ENCODE data around the gene LDAF1. TPM values are rescaled to one million over a fixed set of nuclear protein-coding genes. Genes with fewer than 3 reads are reported as not detected.

LDAF1 gene
- total RNA-seq, 1 experiment from 2014 or later = 5.9 TPM

- CTCF ChIA-PET = no interaction called here
- POLR2A ChIA-PET (ENCODE audit: low non-redundant PET) = interaction anchor here (0.6 kb wide), 1 partner anchor 356 kb away, joined by 4 read pairs; no protein-coding TSS in a partner anchor
- TF ChIP-seq EZH2 (IDR thresholded peaks at IDR 0.05; ENCODE audit: borderline replicate concordance, low read depth, low read length, poor library complexity, severe bottlenecking) = no peak
- no peaks in the 10 kb centered on the region for H3K9me3 ChIP-seq (ENCODE audit: low read depth, low read length, poor library complexity, severe bottlenecking)
- no TSS peak for BruUV-seq (replicated peaks)
- intact Hi-C loops (cut with micrococcal nuclease; ENCODE audit: unreplicated experiment) = no loop called here
- H3K4me3 ChIP-seq (ENCODE audit: low read depth, low read length, poor library complexity, severe bottlenecking) = no peak overlapping the region
- peak; percentile 40 for DNase-seq (ENCODE audit: low spot score)
- H3K27ac ChIP-seq (ENCODE audit: low read depth, low read length, poor library complexity, severe bottlenecking) = no peak overlapping the region
- no peaks in the 10 kb centered on the region for H3K27me3 ChIP-seq (replicated peaks; ENCODE audit: insufficient read depth, low read depth, low read length, poor library complexity)
- no peaks in the 10 kb centered on the region for H3K36me3 ChIP-seq (ENCODE audit: insufficient read depth, low read length, poor library complexity, severe bottlenecking)
- H3K4me1 ChIP-seq (ENCODE audit: insufficient read depth, low read length, poor library complexity, severe bottlenecking) = peaks cover 18% of the 10 kb centered on the region
Measured at GRCh38 chr16:21162661-21163151, 4.2 kb downstream of the LDAF1 start.

DNA sequence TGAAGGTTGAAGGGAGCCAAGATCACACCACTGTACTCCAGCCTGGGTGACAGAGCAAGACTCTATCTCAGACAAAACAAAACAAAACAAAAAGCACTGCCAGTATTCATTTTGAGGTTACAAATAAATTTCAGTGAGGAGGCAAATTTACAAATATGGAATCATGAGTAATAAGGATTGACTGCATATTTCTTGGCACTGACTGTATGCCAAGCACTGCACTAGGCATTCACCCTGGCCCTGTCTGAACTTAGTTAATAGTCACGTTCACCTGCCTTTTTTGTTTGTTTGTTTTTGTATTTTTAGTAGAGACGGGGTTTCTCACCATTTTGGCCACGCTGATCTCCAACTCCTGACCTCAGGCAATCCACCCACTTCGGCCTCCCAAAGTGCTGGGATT is 5.1 kb downstream of the LDAF1 start:
- BruUV-seq (replicated peaks) = no TSS peak
- POLR2A ChIA-PET (ENCODE audit: low non-redundant PET) = interaction anchor here (0.6 kb wide), 1 partner anchor 357 kb away, joined by 4 read pairs; no protein-coding TSS in a partner anchor
- TF ChIP-seq CTCF (conservative IDR thresholded peaks at IDR 0.05; ENCODE audit: low read depth, low read length) = no peak
- no peak for TF ChIP-seq EZH2 (IDR thresholded peaks at IDR 0.05; ENCODE audit: borderline replicate concordance, low read depth, low read length, poor library complexity, severe bottlenecking)
- Histone ChIP-seq H3K9me3 (ENCODE audit: low read depth, low read length, poor library complexity, severe bottlenecking) (no peaks in the 10 kb centered on the region), H3K36me3 (ENCODE audit: insufficient read depth, low read length, poor library complexity, severe bottlenecking) (no peaks in the 10 kb centered on the region), H3K27me3 (replicated peaks; ENCODE audit: insufficient read depth, low read depth, low read length, poor library complexity) (no peaks in the 10 kb centered on the region), H3K4me3 (ENCODE audit: low read depth, low read length, poor library complexity, severe bottlenecking) (no peak overlapping the region), H3K4me1 (ENCODE audit: insufficient read depth, low read length, poor library complexity, severe bottlenecking) (peaks cover 12% of the 10 kb centered on the region), H3K27ac (ENCODE audit: low read depth, low read length, poor library complexity, severe bottlenecking) (no peak overlapping the region)
- CTCF ChIA-PET = no interaction called here
- intact Hi-C loops (cut with micrococcal nuclease; ENCODE audit: unreplicated experiment) = no loop called here
- no peak for DNase-seq (ENCODE audit: low spot score)

DNA sequence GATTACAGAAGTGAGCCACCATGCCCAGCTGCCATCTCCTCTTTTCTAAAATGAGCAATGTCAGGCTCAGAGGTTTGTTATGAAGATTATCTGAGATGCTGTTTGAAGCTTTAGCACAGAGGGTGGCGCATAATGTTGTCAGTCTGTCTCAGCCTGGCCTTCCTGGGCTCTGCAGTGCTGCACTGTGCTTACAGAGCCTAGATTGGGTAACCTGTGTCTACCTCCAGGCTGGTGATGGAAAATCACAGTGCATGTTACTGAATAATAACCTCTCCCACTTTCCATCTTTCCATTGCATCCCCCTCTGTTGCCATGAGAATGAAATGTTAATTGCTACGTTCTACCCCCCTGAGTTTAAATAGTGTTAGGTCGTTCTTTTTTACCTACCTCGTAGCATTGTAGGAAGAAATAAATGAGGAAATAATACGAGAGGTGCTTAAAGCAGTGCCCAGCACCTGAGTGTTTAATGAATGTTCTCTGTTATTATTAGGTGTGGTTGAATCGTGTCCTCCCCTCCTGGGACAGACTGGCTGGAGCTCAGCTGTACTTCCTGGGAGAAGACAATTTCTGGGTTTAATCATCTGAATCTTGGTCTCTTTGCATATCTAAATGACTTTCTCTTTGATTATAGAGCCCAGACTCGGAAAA is 6.2 kb downstream of the LDAF1 start:
- Histone ChIP-seq H3K4me3 (ENCODE audit: low read depth, low read length, poor library complexity, severe bottlenecking) (no peak overlapping the region), H3K9me3 (ENCODE audit: low read depth, low read length, poor library complexity, severe bottlenecking) (no peaks in the 10 kb centered on the region), H3K27me3 (replicated peaks; ENCODE audit: insufficient read depth, low read depth, low read length, poor library complexity) (no peaks in the 10 kb centered on the region), H3K36me3 (ENCODE audit: insufficient read depth, low read length, poor library complexity, severe bottlenecking) (no peaks in the 10 kb centered on the region), H3K4me1 (ENCODE audit: insufficient read depth, low read length, poor library complexity, severe bottlenecking) (peaks cover 7% of the 10 kb centered on the region), H3K27ac (ENCODE audit: low read depth, low read length, poor library complexity, severe bottlenecking) (no peak overlapping the region)
- no peak for DNase-seq (ENCODE audit: low spot score)
- POLR2A ChIA-PET (ENCODE audit: low non-redundant PET) = no interaction called here
- intact Hi-C loops (cut with micrococcal nuclease; ENCODE audit: unreplicated experiment) = no loop called here
- BruUV-seq (replicated peaks) = no TSS peak
- CTCF ChIA-PET = no interaction called here
- TF ChIP-seq CTCF (conservative IDR thresholded peaks at IDR 0.05; ENCODE audit: low read depth, low read length) = no peak
- no peak for TF ChIP-seq EZH2 (IDR thresholded peaks at IDR 0.05; ENCODE audit: borderline replicate concordance, low read depth, low read length, poor library complexity, severe bottlenecking)

DNA sequence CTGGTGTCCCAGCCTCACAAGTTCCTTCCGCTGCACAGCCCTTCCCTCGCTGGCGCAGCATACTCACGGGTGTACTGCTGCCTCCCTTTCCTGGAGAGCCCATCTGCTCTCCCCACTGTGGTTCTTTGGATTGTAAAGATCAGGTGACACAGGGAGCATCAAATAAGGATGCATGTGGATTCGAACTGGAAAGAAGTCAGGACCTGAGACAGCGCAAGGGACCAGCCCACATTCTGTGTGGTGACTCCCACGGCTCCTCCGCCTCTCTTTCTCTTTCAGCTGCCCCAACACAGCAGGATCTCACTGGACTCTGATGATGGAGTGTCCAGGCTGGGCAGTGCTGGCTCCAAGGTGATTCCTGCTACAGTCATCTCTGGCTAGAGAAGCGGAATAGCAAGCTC is 8.1 kb downstream of the LDAF1 start:
- H3K27ac ChIP-seq (ENCODE audit: low read depth, low read length, poor library complexity, severe bottlenecking) = no peak overlapping the region
- DNase-seq (ENCODE audit: low spot score) = no peak
- H3K36me3 ChIP-seq (ENCODE audit: insufficient read depth, low read length, poor library complexity, severe bottlenecking) = no peaks in the 10 kb centered on the region
- no peak overlapping the region for H3K4me3 ChIP-seq (ENCODE audit: low read depth, low read length, poor library complexity, severe bottlenecking)
- H3K27me3 ChIP-seq (replicated peaks; ENCODE audit: insufficient read depth, low read depth, low read length, poor library complexity) = no peaks in the 10 kb centered on the region
- CTCF ChIA-PET = no interaction called here
- POLR2A ChIA-PET (ENCODE audit: low non-redundant PET) = no interaction called here
- intact Hi-C loops (cut with micrococcal nuclease; ENCODE audit: unreplicated experiment) = no loop called here
- no peaks in the 10 kb centered on the region for H3K9me3 ChIP-seq (ENCODE audit: low read depth, low read length, poor library complexity, severe bottlenecking)
- peaks cover 6% of the 10 kb centered on the region for H3K4me1 ChIP-seq (ENCODE audit: insufficient read depth, low read length, poor library complexity, severe bottlenecking)
- no TSS peak for BruUV-seq (replicated peaks)
- no peak for TF ChIP-seq CTCF (conservative IDR thresholded peaks at IDR 0.05; ENCODE audit: low read depth, low read length)
